ENCODE data around the gene ACOT8. TPM values are rescaled to one million over a fixed set of nuclear protein-coding genes. Genes with fewer than 3 reads are reported as not detected.

ACOT8 gene
- total and polyA plus RNA-seq, 12 donors: 21.3 to 46.6 (median 28.1) TPM

DNA sequence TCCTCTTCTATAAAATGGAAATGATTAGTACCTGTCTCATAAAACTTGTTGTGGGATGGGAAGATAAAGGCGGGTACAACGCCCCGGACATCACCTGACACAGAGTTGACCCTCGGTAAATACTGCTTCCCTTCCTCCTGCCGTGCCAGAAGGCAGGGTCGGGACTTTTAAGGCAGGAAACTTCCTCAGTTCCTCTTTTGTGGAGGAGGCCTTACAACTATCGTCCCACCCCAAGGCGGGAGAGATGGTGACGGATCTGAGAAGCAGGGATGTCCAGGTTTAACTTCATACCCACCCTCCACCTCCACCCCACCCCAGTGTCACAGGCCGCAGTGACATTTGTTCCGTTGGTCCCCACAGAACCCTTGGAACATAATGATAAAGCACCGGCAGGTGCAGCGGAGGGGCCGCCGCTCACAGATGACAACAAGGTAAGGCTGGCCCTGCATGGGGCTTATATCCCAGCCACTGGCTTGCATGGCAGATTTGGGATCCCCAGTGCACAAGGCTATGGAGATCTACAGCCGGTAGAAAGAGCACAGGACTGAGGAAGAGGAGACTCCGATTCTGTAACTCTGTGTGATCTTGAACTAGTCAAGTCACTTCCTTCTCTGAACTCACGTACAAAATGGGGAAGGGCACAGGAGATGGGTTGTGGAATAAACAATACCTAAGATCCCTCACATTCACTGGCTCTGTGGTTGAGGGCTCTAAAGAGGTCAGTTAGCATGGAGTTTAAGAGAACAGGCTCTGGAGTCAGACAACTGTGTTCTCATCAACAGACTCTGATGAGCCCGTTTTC is 64.7 kb downstream of the ACOT8 start:
- ATAC-seq: peak; percentile 8 to 43 (median 22)
- 28 to 31% methylated on average over 19 of the region's 19 CpGs for WGBS, 2 donors
- H3K4me1 ChIP-seq: peaks cover 5 to 37% (median 13%) of the 10 kb centered on the region in 9 donors
- peak overlapping the region; percentile 65 to 100 (median 92) for H3K4me3 ChIP-seq
- H3K36me3 ChIP-seq: peaks cover 0 to 41% (median 18%) of the 10 kb centered on the region in 9 donors
- TF ChIP-seq, protein P1, sequence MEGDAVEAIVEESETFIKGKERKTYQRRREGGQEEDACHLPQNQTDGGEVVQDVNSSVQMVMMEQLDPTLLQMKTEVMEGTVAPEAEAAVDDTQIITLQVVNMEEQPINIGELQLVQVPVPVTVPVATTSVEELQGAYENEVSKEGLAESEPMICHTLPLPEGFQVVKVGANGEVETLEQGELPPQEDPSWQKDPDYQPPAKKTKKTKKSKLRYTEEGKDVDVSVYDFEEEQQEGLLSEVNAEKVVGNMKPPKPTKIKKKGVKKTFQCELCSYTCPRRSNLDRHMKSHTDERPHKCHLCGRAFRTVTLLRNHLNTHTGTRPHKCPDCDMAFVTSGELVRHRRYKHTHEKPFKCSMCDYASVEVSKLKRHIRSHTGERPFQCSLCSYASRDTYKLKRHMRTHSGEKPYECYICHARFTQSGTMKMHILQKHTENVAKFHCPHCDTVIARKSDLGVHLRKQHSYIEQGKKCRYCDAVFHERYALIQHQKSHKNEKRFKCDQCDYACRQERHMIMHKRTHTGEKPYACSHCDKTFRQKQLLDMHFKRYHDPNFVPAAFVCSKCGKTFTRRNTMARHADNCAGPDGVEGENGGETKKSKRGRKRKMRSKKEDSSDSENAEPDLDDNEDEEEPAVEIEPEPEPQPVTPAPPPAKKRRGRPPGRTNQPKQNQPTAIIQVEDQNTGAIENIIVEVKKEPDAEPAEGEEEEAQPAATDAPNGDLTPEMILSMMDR (IDR thresholded peaks at IDR 0.05): no peak
- intact Hi-C loops (cut with DNase I): loop anchor here in 1 of 10 donors (10.0 kb wide), 1 partner anchor 828 kb away; the partner anchor contains the start of genes STK4 and TOMM34
- H3K9me3 ChIP-seq: no peaks in the 10 kb centered on the region
- peak in 1 of 2 donors; percentile 24 for DNase-seq
- peak overlapping the region; percentile 68 to 98 (median 95) for H3K27ac ChIP-seq
- no peaks in the 10 kb centered on the region for H3K27me3 ChIP-seq

Other genes starting within 250 kb of the ACOT8 start
- not detected for gene WFDC10A, start 227.7 kb downstream of the ACOT8 start, total RNA-seq
- not detected for gene WFDC10A, start 227.7 kb downstream of the ACOT8 start, polyA plus RNA-seq
- gene WFDC9, start 226.1 kb downstream of the ACOT8 start, total RNA-seq: not detected
- gene WFDC9, start 226.1 kb downstream of the ACOT8 start, polyA plus RNA-seq: not detected
- not detected for gene WFDC11, start 187.2 kb downstream of the ACOT8 start, total RNA-seq
- gene WFDC11, start 187.2 kb downstream of the ACOT8 start, polyA plus RNA-seq: not detected
- gene WFDC13, start 155.4 kb downstream of the ACOT8 start, total RNA-seq: not detected
- not detected for gene WFDC13, start 155.4 kb downstream of the ACOT8 start, polyA plus RNA-seq
- not detected for gene WFDC10B, start 152.4 kb downstream of the ACOT8 start, total RNA-seq
- gene WFDC10B, start 152.4 kb downstream of the ACOT8 start, polyA plus RNA-seq: not detected
- not detected for gene SPINT4, start 135.0 kb downstream of the ACOT8 start, total RNA-seq
- not detected for gene SPINT4, start 135.0 kb downstream of the ACOT8 start, polyA plus RNA-seq
- 1 to 10 TPM in 3 of 10 donors, under 1 TPM in 3, not detected in 4; 0.49 to 2.3 (median 0.99) TPM for gene WFDC3, start 65.5 kb downstream of the ACOT8 start, total RNA-seq
- under 1 TPM; 0.44 to 0.75 TPM for gene WFDC3, start 65.5 kb downstream of the ACOT8 start, polyA plus RNA-seq
- gene DNTTIP1, start 65.4 kb downstream of the ACOT8 start, total RNA-seq: 10 to 100 TPM; 13.8 to 32.2 (median 23.3) TPM
- 10 to 100 TPM; 18.4 to 33.5 TPM for gene DNTTIP1, start 65.4 kb downstream of the ACOT8 start, polyA plus RNA-seq
- gene UBE2C, start 44.7 kb downstream of the ACOT8 start, total RNA-seq: 1 to 10 TPM in 6 of 10 donors, under 1 TPM in 2, not detected in 2; 0.40 to 8.6 (median 1.3) TPM
- under 1 TPM; 0.37 to 0.54 TPM for gene UBE2C, start 44.7 kb downstream of the ACOT8 start, polyA plus RNA-seq
- under 1 TPM in 1 of 10 donors, not detected in 9; 0.44 TPM for gene TNNC2, start 30.1 kb downstream of the ACOT8 start, total RNA-seq
- gene TNNC2, start 30.1 kb downstream of the ACOT8 start, polyA plus RNA-seq: under 1 TPM; 0.59 to 0.88 TPM
- gene SNX21, start 23.6 kb downstream of the ACOT8 start, total RNA-seq: 10 to 100 TPM; 15.4 to 27.0 (median 19.3) TPM
- gene SNX21, start 23.6 kb downstream of the ACOT8 start, polyA plus RNA-seq: 10 to 100 TPM; 15.8 to 18.0 TPM
- 1 to 10 TPM; 1.4 to 2.5 (median 2.0) TPM for gene ZSWIM3, start 222 bp upstream of the ACOT8 start, total RNA-seq
- 1 to 10 TPM; 1.5 to 1.6 TPM for gene ZSWIM3, start 222 bp upstream of the ACOT8 start, polyA plus RNA-seq
- gene ZSWIM1, start 23.8 kb upstream of the ACOT8 start, total RNA-seq: 10 to 100 TPM in 6 of 10 donors, 1 to 10 TPM in 4; 9.2 to 12.0 (median 10.4) TPM
- 1 to 10 TPM; 3.8 to 4.9 TPM for gene ZSWIM1, start 23.8 kb upstream of the ACOT8 start, polyA plus RNA-seq
- 1 to 10 TPM; 1.0 to 3.1 (median 2.0) TPM for gene SPATA25, start 30.2 kb upstream of the ACOT8 start, total RNA-seq
- 1 to 10 TPM in 1 of 2 donors, under 1 TPM in 1; 0.65 to 4.3 TPM for gene SPATA25, start 30.2 kb upstream of the ACOT8 start, polyA plus RNA-seq
- gene NEURL2, start 33.8 kb upstream of the ACOT8 start, total RNA-seq: 10 to 100 TPM in 1 of 10 donors, 1 to 10 TPM in 9; 6.2 to 11.1 (median 8.3) TPM
- 1 to 10 TPM; 3.3 to 7.2 TPM for gene NEURL2, start 33.8 kb upstream of the ACOT8 start, polyA plus RNA-seq
- 100 to 1,000 TPM in 8 of 10 donors, 10 to 100 TPM in 2; 75.1 to 173 (median 112) TPM for gene CTSA, start 33.9 kb upstream of the ACOT8 start, total RNA-seq
- gene CTSA, start 33.9 kb upstream of the ACOT8 start, polyA plus RNA-seq: 10 to 100 TPM; 77.4 to 98.7 TPM
- 100 to 1,000 TPM in 2 of 10 donors, 10 to 100 TPM in 8; 10.7 to 230 (median 32.7) TPM for gene PLTP, start 54.8 kb upstream of the ACOT8 start, total RNA-seq
- 10 to 100 TPM; 39.2 to 55.8 TPM for gene PLTP, start 54.8 kb upstream of the ACOT8 start, polyA plus RNA-seq
- 10 to 100 TPM; 23.6 to 33.1 (median 27.4) TPM for gene PCIF1, start 77.3 kb upstream of the ACOT8 start, total RNA-seq
- gene PCIF1, start 77.3 kb upstream of the ACOT8 start, polyA plus RNA-seq: 10 to 100 TPM; 20.8 to 28.8 TPM
- gene ZNF335, start 114.8 kb upstream of the ACOT8 start, total RNA-seq: 10 to 100 TPM in 1 of 10 donors, 1 to 10 TPM in 9; 6.1 to 11.6 (median 7.3) TPM
- gene ZNF335, start 114.8 kb upstream of the ACOT8 start, polyA plus RNA-seq: 10 to 100 TPM in 1 of 2 donors, 1 to 10 TPM in 1; 4.9 to 13.1 TPM
- 10 to 100 TPM in 1 of 10 donors, 1 to 10 TPM in 1, under 1 TPM in 8; 0.47 to 10.6 (median 0.86) TPM for gene MMP9, start 151.5 kb upstream of the ACOT8 start, total RNA-seq
- under 1 TPM; 0.15 to 0.26 TPM for gene MMP9, start 151.5 kb upstream of the ACOT8 start, polyA plus RNA-seq
- 1 to 10 TPM in 1 of 10 donors, under 1 TPM in 2, not detected in 7; 0.28 to 1.3 (median 0.87) TPM for gene SLC12A5, start 171.8 kb upstream of the ACOT8 start, total RNA-seq
- gene SLC12A5, start 171.8 kb upstream of the ACOT8 start, polyA plus RNA-seq: 1 to 10 TPM in 1 of 2 donors, not detected in 1; 1.2 TPM
- 10 to 100 TPM; 10.3 to 22.5 (median 11.6) TPM for gene NCOA5, start 232.6 kb upstream of the ACOT8 start, total RNA-seq
- gene NCOA5, start 232.6 kb upstream of the ACOT8 start, polyA plus RNA-seq: 1 to 10 TPM; 7.6 to 8.4 TPM

All from heart right ventricle (tissue), 16 donors.